Stomach (tissue), 4 donors: ENCODE results near the gene IRF8.

Experiments used
- CTCF ChIP-seq, 7 experiments: fragments of 450-650 bp in 4 of 7; fragments of 200-600 bp in 3 of 7; sonication (generic) in 3 of 7; IDR thresholded peaks; one replicate each; pipeline ENCODE4 v1.5.1; 2016 to 2019; ENCODE audit warnings: antibody characterized with exemption in 7 of 7, control low read depth in 2 of 7, mild to moderate bottlenecking in 1 of 7
- POLR2A ChIP-seq, 4 donors: fragments of 450-650 bp; IDR thresholded peaks; one replicate each; pipeline ENCODE4 v1.6.1; 2016; ENCODE audit warnings: antibody characterized with exemption in 4 of 4, control low read depth in 2 of 4, mild to moderate bottlenecking in 1 of 4, moderate library complexity in 1 of 4
- POLR2AphosphoS5 ChIP-seq, 3 donors: sonication (generic); formaldehyde crosslinking; IDR thresholded peaks; one replicate each; pipeline ENCODE4 v1.6.1; 2016; ENCODE audit warnings: antibody characterized with exemption in 3 of 3

- TF ChIP-seq POLR2AphosphoS5 (IDR thresholded peaks at IDR 0.05) (peak in 2 of 3 donors; percentile 4 to 13), CTCF (IDR thresholded peaks at IDR 0.05) (no peak), POLR2A (IDR thresholded peaks at IDR 0.05) (no peak)
Observed at GRCh38 chr16:85963753-85964285, 64.9 kb downstream of the IRF8 start.
